Measurements from ENCODE around the gene OAT.
A peak's percentile ranks its signal among the peaks of the same experiment; 100 is the strongest.

Gene OAT

DNA sequence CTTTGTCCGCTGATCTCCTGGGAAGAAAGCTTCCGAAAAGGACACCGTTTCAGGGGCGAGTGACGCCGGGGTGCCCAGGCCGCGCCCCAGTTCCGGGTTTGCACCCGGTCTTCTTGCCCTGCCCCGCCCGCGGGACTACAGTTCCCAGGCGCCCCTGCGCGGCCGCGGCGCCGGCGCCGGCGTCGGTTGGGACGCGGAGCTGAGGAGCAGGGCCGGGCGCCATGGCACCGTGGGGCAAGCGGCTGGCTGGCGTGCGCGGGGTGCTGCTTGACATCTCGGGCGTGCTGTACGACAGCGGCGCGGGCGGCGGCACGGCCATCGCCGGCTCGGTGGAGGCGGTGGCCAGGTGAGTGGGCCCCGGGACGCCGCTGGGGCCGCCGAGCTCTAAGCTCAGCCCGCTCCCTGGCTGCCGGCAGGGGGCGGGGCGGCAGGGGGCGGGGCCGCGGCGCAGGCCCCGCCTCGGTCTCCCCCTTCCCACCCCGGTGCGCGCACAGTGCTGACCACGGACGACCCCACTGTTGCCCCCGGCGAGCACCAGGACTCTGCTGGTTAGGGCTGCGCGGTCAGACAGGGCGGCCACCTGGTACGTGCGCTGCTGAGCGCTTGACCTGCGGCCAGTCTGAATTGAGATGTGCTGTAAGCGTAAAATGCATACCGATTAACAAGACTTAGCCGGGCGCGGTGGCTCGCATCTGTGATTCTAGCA lies 43.1 kb upstream of the OAT start, which contains the start of gene LHPP:
Gene LHPP (plus strand): TSS at position 182 of the 706 bp plus-strand sequence. CDS start 40 bp downstream, at position 222.
- Histone ChIP-seq H3K4me2 (ENCODE audit: low read depth, low read length) (peak within 1 kb of the TSS; percentile 68), H3K9me3 (replicated peaks; ENCODE audit: insufficient read depth, low read length) (no peaks in the 10 kb centered on the region), H3K27ac (ENCODE audit: low read length) (no peak within 1 kb of the TSS), H3K4me1 (ENCODE audit: low read length) (0 out of 2 replicates have a peak, but pooled peaks cover 7% of the 10 kb centered on the region), H3K79me2 (ENCODE audit: low read length) (no peaks in the 10 kb centered on the region), H3K9ac (ENCODE audit: low read length) (no peak within 1 kb of the TSS; the same call in 1 of the 2 replicates), H3F3A (ENCODE audit: insufficient read depth, low read length) (no peaks in the 10 kb centered on the region), H4K20me1 (ENCODE audit: insufficient read depth, low read length) (no peaks in the 10 kb centered on the region), H3K27me3 (replicated peaks; ENCODE audit: insufficient read depth, low read length) (no peaks in the 10 kb centered on the region), H3K9me2 (replicated peaks; ENCODE audit: insufficient read depth, low read length) (no peaks in the 10 kb centered on the region), H3K36me3 (replicated peaks; ENCODE audit: insufficient read depth, low read length) (no peaks in the 10 kb centered on the region), H3K4me3 (ENCODE audit: low read length) (peak within 1 kb of the TSS; percentile 59), H2AFZ (ENCODE audit: low read length) (peak within 1 kb of the TSS; percentile 85)
- DNase-seq, result peak; percentile 86
- no peak for TF ChIP-seq EZH2phosphoT487 (IDR thresholded peaks at IDR 0.05; ENCODE audit: low read length)
- TF ChIP-seq, protein P1, sequence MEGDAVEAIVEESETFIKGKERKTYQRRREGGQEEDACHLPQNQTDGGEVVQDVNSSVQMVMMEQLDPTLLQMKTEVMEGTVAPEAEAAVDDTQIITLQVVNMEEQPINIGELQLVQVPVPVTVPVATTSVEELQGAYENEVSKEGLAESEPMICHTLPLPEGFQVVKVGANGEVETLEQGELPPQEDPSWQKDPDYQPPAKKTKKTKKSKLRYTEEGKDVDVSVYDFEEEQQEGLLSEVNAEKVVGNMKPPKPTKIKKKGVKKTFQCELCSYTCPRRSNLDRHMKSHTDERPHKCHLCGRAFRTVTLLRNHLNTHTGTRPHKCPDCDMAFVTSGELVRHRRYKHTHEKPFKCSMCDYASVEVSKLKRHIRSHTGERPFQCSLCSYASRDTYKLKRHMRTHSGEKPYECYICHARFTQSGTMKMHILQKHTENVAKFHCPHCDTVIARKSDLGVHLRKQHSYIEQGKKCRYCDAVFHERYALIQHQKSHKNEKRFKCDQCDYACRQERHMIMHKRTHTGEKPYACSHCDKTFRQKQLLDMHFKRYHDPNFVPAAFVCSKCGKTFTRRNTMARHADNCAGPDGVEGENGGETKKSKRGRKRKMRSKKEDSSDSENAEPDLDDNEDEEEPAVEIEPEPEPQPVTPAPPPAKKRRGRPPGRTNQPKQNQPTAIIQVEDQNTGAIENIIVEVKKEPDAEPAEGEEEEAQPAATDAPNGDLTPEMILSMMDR (IDR thresholded peaks at IDR 0.05; ENCODE audit: low read length), result 0 out of 2 replicates have a peak, but pooled peaks have one; percentile 5

- H3K27me3 ChIP-seq (replicated peaks; ENCODE audit: insufficient read depth, low read length), result peaks cover 6% of the 10 kb centered on the region; the same call in 1 of the 2 replicates
- H4K20me1 ChIP-seq (ENCODE audit: insufficient read depth, low read length), result no peaks in the 10 kb centered on the region
- no peaks in the 10 kb centered on the region for H3K9me2 ChIP-seq (replicated peaks; ENCODE audit: insufficient read depth, low read length)
- no peak overlapping the region for H3K4me3 ChIP-seq (ENCODE audit: low read length)
- H3K4me1 ChIP-seq (ENCODE audit: low read length), result 0 out of 2 replicates have a peak, but pooled peaks cover 3% of the 10 kb centered on the region
- H3K79me2 ChIP-seq (ENCODE audit: low read length), result no peaks in the 10 kb centered on the region
- H3F3A ChIP-seq (ENCODE audit: insufficient read depth, low read length), result no peaks in the 10 kb centered on the region
- no peak overlapping the region for H3K9ac ChIP-seq (ENCODE audit: low read length)
- TF ChIP-seq EZH2 (optimal IDR thresholded peaks at IDR 0.05; ENCODE audit: low read depth, low read length), result no peak
- no peak for TF ChIP-seq EZH2phosphoT487 (IDR thresholded peaks at IDR 0.05; ENCODE audit: low read length)
- TF ChIP-seq, protein P1 (IDR thresholded peaks at IDR 0.05; ENCODE audit: low read length), result no peak
- no peaks in the 10 kb centered on the region for H3K9me3 ChIP-seq (replicated peaks; ENCODE audit: insufficient read depth, low read length)
- no peak for DNase-seq
- no peaks in the 10 kb centered on the region for H3K36me3 ChIP-seq (replicated peaks; ENCODE audit: insufficient read depth, low read length)
- no peak overlapping the region for H2AFZ ChIP-seq (ENCODE audit: low read length)
- H3K27ac ChIP-seq (ENCODE audit: low read length), result no peak overlapping the region
- H3K4me2 ChIP-seq (ENCODE audit: low read depth, low read length), result no peak overlapping the region
Observed at GRCh38 chr10:124460144-124460543, 41.4 kb upstream of the OAT start.

DNA sequence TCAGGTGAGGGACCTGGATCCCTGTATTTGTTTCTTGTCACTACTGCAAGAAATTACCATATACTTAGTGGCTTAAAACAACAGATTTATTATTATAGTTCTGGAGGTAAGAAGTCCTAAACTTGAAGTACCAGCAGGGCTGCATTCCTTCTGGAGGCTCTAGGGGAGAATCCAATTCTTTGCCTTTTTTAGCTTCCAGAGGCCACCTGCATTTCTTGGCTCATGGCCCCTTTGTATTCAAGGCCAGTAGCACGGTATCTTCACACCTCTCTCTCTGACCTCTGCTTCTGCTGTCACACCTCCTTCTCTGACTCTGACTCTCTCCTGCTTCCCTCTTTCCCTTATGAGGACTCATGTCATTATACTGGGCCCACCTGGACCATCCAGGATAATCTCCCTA lies 40.7 kb upstream of the OAT start:
- no peak for DNase-seq
- no peaks in the 10 kb centered on the region for H3K36me3 ChIP-seq (replicated peaks; ENCODE audit: insufficient read depth, low read length)
- TF ChIP-seq, protein P1 (IDR thresholded peaks at IDR 0.05; ENCODE audit: low read length), result no peak
- TF ChIP-seq EZH2 (optimal IDR thresholded peaks at IDR 0.05; ENCODE audit: low read depth, low read length), result no peak
- TF ChIP-seq EZH2phosphoT487 (IDR thresholded peaks at IDR 0.05; ENCODE audit: low read length), result no peak
- no peak overlapping the region for H3K27ac ChIP-seq (ENCODE audit: low read length)
- H3K79me2 ChIP-seq (ENCODE audit: low read length), result no peaks in the 10 kb centered on the region
- no peak overlapping the region for H3K4me2 ChIP-seq (ENCODE audit: low read depth, low read length)
- no peak overlapping the region for H3K4me3 ChIP-seq (ENCODE audit: low read length)
- no peak overlapping the region for H2AFZ ChIP-seq (ENCODE audit: low read length)
- no peaks in the 10 kb centered on the region for H4K20me1 ChIP-seq (ENCODE audit: insufficient read depth, low read length)
- no peaks in the 10 kb centered on the region for H3K4me1 ChIP-seq (ENCODE audit: low read length)
- H3F3A ChIP-seq (ENCODE audit: insufficient read depth, low read length), result no peaks in the 10 kb centered on the region
- H3K9ac ChIP-seq (ENCODE audit: low read length), result no peak overlapping the region
- peaks cover 6% of the 10 kb centered on the region; the same call in 1 of the 2 replicates for H3K27me3 ChIP-seq (replicated peaks; ENCODE audit: insufficient read depth, low read length)
- no peaks in the 10 kb centered on the region for H3K9me2 ChIP-seq (replicated peaks; ENCODE audit: insufficient read depth, low read length)
- no peaks in the 10 kb centered on the region for H3K9me3 ChIP-seq (replicated peaks; ENCODE audit: insufficient read depth, low read length)

All from MM.1S (cell line).